H1 (cell line): ENCODE measurements around the gene COL25A1. TPM values are rescaled to one million over a fixed set of nuclear protein-coding genes. Genes with fewer than 3 reads are reported as not detected.

Experiments
- CTCF ChIA-PET: fragments of 300-600 bp; sonication (Branson Sonifier 250); formaldehyde crosslinking; loops from one replicate; lab custom pipeline; 2021; ENCODE audit not compliant: partially characterized antibody; lab: Charles Lee
- POLR2A ChIA-PET: fragments of 300-600 bp; sonication (Branson Sonifier 250); formaldehyde crosslinking; loops from one replicate; lab custom pipeline; 2021; ENCODE audit warnings: inconsistent platforms; ENCODE audit not compliant: partially characterized antibody; lab: Charles Lee
- DNase-seq, 2 experiments: peaks; one replicate each; pipeline versions ENCODE4 v3.0.0 to v3.0.0-alpha.2; 2010 to 2022; ENCODE audit warnings: low spot score in 2 of 2, low read depth in 1 of 2, mixed read lengths in 1 of 2
- FAIRE-seq: peaks from 2 replicates; lab custom pipeline; 2011; peaks lifted over from hg19 to GRCh38; lab: Jason Lieb, UNC
- H2AFZ ChIP-seq: 2 replicates; pipeline ENCODE4 v1.8.1; 2012; ENCODE audit warnings: low read length, inconsistent platforms
- H2AK5ac ChIP-seq: 2 replicates; pipeline ENCODE4 v1.6.1; 2013; ENCODE audit warnings: low read depth, low read length
- H2BK120ac ChIP-seq: replicated peaks from 2 replicates; pipeline ENCODE3; 2013; ENCODE audit warnings: low read depth, low read length, inconsistent platforms
- H2BK12ac ChIP-seq: 2 replicates; pipeline ENCODE4 v1.6.1; 2013; ENCODE audit warnings: low read depth, low read length
- H2BK15ac ChIP-seq: 2 replicates; pipeline ENCODE4 v1.6.1; 2013; ENCODE audit warnings: low read length
- H2BK20ac ChIP-seq: 2 replicates; pipeline ENCODE4 v1.6.1; 2013; ENCODE audit warnings: low read length
- H2BK5ac ChIP-seq: 2 replicates; pipeline ENCODE4 v1.6.1; 2013; ENCODE audit warnings: low read depth, low read length
- H3K14ac ChIP-seq: 2 replicates; pipeline ENCODE4 v1.6.1; 2013; ENCODE audit warnings: inconsistent platforms; ENCODE audit not compliant: insufficient read length
- H3K18ac ChIP-seq: 2 replicates; pipeline ENCODE4 v1.6.1; 2013; ENCODE audit warnings: low read length; ENCODE audit errors: extremely low read depth
- H3K23ac ChIP-seq: 2 replicates; pipeline ENCODE4 v1.6.1; 2013; ENCODE audit warnings: inconsistent platforms; ENCODE audit not compliant: insufficient read length
- H3K23me2 ChIP-seq: 2 replicates; pipeline ENCODE4 v1.6.1; 2013; ENCODE audit warnings: low read depth, low read length
- H3K27ac ChIP-seq: 2 replicates; pipeline ENCODE4 v1.6.1; 2011; ENCODE audit warnings: low read depth, low read length, inconsistent platforms
- H3K27me3 ChIP-seq, 4 experiments: replicated peaks in 1 of 4; 1 replicate in 1 of 4; 2 replicates in 3 of 4; pipeline versions ENCODE4 v1.6.1 to v1.8.1; 2011 to 2013; ENCODE audit warnings: low read length in 3 of 4, mild to moderate bottlenecking in 3 of 4, inconsistent platforms in 2 of 4, mixed read lengths in 2 of 4, moderate library complexity in 1 of 4; ENCODE audit not compliant: control insufficient read depth in 3 of 4, insufficient read depth in 3 of 4; ENCODE audit errors: extremely low read depth in 1 of 4
- H3K36me3 ChIP-seq, 4 experiments: 2 replicates each; pipeline versions ENCODE4 v1.6.1 to v1.8.1; 2011 to 2013; ENCODE audit warnings: mild to moderate bottlenecking in 4 of 4, low read length in 3 of 4, moderate library complexity in 2 of 4, control low read depth in 1 of 4, inconsistent platforms in 1 of 4; ENCODE audit not compliant: insufficient read depth in 4 of 4, control insufficient read depth in 2 of 4
- H3K4ac ChIP-seq: replicated peaks from 2 replicates; pipeline ENCODE3; 2013; ENCODE audit warnings: low read length, low read depth, mixed read lengths, inconsistent platforms; ENCODE audit not compliant: insufficient read length
- H3K4me1 ChIP-seq, 4 experiments: replicated peaks in 1 of 4; 1 replicate in 1 of 4; 2 replicates in 3 of 4; pipeline versions ENCODE4 v1.6.1 to v1.8.1; 2011 to 2013; ENCODE audit warnings: low read length in 3 of 4, inconsistent platforms in 2 of 4, mixed read lengths in 1 of 4; ENCODE audit not compliant: insufficient read depth in 4 of 4, control insufficient read depth in 3 of 4
- H3K4me2 ChIP-seq, 2 experiments: 2 replicates each; pipeline versions ENCODE4 v1.6.1 to v1.8.1; 2011 to 2013; ENCODE audit warnings: low read depth in 2 of 2, low read length in 2 of 2, control low read depth in 1 of 2, inconsistent platforms in 1 of 2, mild to moderate bottlenecking in 1 of 2; ENCODE audit not compliant: insufficient read depth in 1 of 2
- H3K4me3 ChIP-seq, 4 experiments: fragments of 200-600, 300-600 bp in 1 of 4; sonication (generic), shearing (Covaris generic), sonication (Bioruptor Twin) in 1 of 4; 2 replicates each; pipeline versions ENCODE4 v1.5.1 to v1.8.1; 2011 to 2016; ENCODE audit warnings: low read length in 4 of 4, low read depth in 3 of 4, control low read depth in 2 of 4, inconsistent platforms in 2 of 4, mild to moderate bottlenecking in 2 of 4, mixed read lengths in 1 of 4, moderate library complexity in 1 of 4; ENCODE audit not compliant: insufficient read depth in 2 of 4; ENCODE audit errors: extremely low read depth in 1 of 4
- H3K56ac ChIP-seq: replicated peaks from 2 replicates; pipeline ENCODE3; 2013; ENCODE audit warnings: low read depth, mild to moderate bottlenecking, mixed read lengths, low read length, inconsistent platforms; ENCODE audit not compliant: insufficient read length
- H3K79me1 ChIP-seq: 2 replicates; pipeline ENCODE4 v1.6.1; 2013; ENCODE audit warnings: low read depth, low read length, control low read depth
- H3K79me2 ChIP-seq, 2 experiments: 2 replicates each; pipeline versions ENCODE4 v1.6.1 to v1.8.1; 2012 to 2013; ENCODE audit warnings: low read length in 2 of 2, mild to moderate bottlenecking in 2 of 2, inconsistent platforms in 1 of 2; ENCODE audit not compliant: insufficient read depth in 2 of 2, control insufficient read depth in 1 of 2
- H3K9ac ChIP-seq, 4 experiments: replicated peaks in 1 of 4; 1 replicate in 1 of 4; 2 replicates in 3 of 4; pipeline versions ENCODE4 v1.6.1 to v1.8.1; 2011 to 2013; ENCODE audit warnings: low read depth in 3 of 4, low read length in 3 of 4, control low read depth in 2 of 4, mild to moderate bottlenecking in 2 of 4, moderate library complexity in 2 of 4, inconsistent platforms in 1 of 4; ENCODE audit errors: extremely low read depth in 1 of 4
- H3K9me3 ChIP-seq, 2 experiments: 2 replicates each; pipeline versions ENCODE4 v1.6.1 to v1.8.1; 2012 to 2013; ENCODE audit warnings: mild to moderate bottlenecking in 2 of 2, moderate library complexity in 2 of 2, control low read depth in 1 of 2, inconsistent platforms in 1 of 2, low read depth in 1 of 2, low read length in 1 of 2, mixed read lengths in 1 of 2; ENCODE audit not compliant: insufficient read depth in 2 of 2
- H4K20me1 ChIP-seq, 2 experiments: replicated peaks in 1 of 2; 2 replicates each; pipeline versions ENCODE3 to v1.8.1; 2011 to 2013; ENCODE audit warnings: inconsistent platforms in 2 of 2, low read length in 2 of 2, mild to moderate bottlenecking in 1 of 2; ENCODE audit not compliant: insufficient read depth in 2 of 2, control insufficient read depth in 1 of 2
- H4K5ac ChIP-seq: 2 replicates; pipeline ENCODE4 v1.6.1; 2013; ENCODE audit warnings: low read length, low read depth, mixed read lengths, inconsistent platforms; ENCODE audit not compliant: insufficient read length
- H4K8ac ChIP-seq: 2 replicates; pipeline ENCODE4 v1.8.0; 2013; ENCODE audit warnings: mild to moderate bottlenecking, moderate library complexity, low read length, inconsistent platforms; ENCODE audit not compliant: insufficient read depth; ENCODE audit errors: extremely low read depth
- H4K91ac ChIP-seq: replicated peaks from 2 replicates; pipeline ENCODE3; 2013; ENCODE audit warnings: low read length, mixed read lengths, inconsistent platforms; ENCODE audit not compliant: insufficient read length
- CHD2 ChIP-seq: IDR thresholded peaks from 2 replicates; pipeline ENCODE4 v1.6.1; 2012; ENCODE audit warnings: low read length, improper control_type of control experiment
- YY1 ChIP-seq: IDR thresholded peaks from 2 replicates; pipeline ENCODE4 v1.6.1; 2011; ENCODE audit warnings: low read depth, mild to moderate bottlenecking, low read length
- WGBS, 2 experiments: shearing (Covaris generic) in 1 of 2; methylation state at CpG; one replicate each; pipeline versions ENCODE4 v1.1.6 to v1.1.7; 2013 to 2015; ENCODE audit warnings: low lambda C conversion rate in 2 of 2, mixed read lengths in 2 of 2, inconsistent platforms in 1 of 2, low coverage in 1 of 2, missing lambda C conversion rate in 1 of 2; ENCODE audit not compliant: insufficient replicate concordance in 2 of 2, insufficient coverage in 1 of 2, insufficient read length in 1 of 2; ENCODE audit errors: extremely low coverage in 1 of 2, missing lambda C conversion rate in 1 of 2; 5-methylcytosine and 5-hydroxymethylcytosine counted together
- polyA plus RNA-seq, 7 experiments: library from polyadenylated mRNA; depleted of rRNA in 3 of 7; stranded (reverse) in 5 of 7; unstranded in 2 of 7; fragments of >200 nt in 5 of 7; fragments of 200-250 nt in 2 of 7; gene quantifications; 1 replicate in 5 of 7; 2 replicates in 1 of 7; 4 replicates in 1 of 7; pipeline versions ENCODE4 v1.2.1 to v1.2.3, GENCODE V29; 2011 to 2013; ENCODE audit warnings: missing spikeins in 2 of 7, mixed read lengths in 2 of 7
- total RNA-seq: library from RNA; stranded (reverse); fragmentation: NEBNext Ultra II Directional; extraction: Animal tissue kit (Norgen Biotek cat#: 25700); gene quantifications from 2 replicates; pipeline ENCODE4 v1.2.1, GENCODE V29; 2021

COL25A1 gene
- total and polyA plus RNA-seq, 2 of the 8 experiments (the other 6 are each of a cell fraction or from before 2014, with no cell fraction given) = 1.1 to 8.3 TPM

GRCh38 chr4:109041463-109042360 is 260.7 kb downstream of the COL25A1 start:
- no peaks in the 10 kb centered on the region for H3K36me3 ChIP-seq
- FAIRE-seq (no peak), DNase-seq (no peak)
- no peaks in the 10 kb centered on the region for H3K79me2 ChIP-seq
- H3K23ac ChIP-seq = no peak overlapping the region
- H3K27ac ChIP-seq = no peak overlapping the region
- no peak overlapping the region for H2BK5ac ChIP-seq
- no peaks in the 10 kb centered on the region for H3K79me1 ChIP-seq
- H4K91ac ChIP-seq = no peak overlapping the region
- H4K8ac ChIP-seq = no peak overlapping the region
- H3K18ac ChIP-seq = no peak overlapping the region
- H2BK12ac ChIP-seq = no peak overlapping the region
- H3K4me3 ChIP-seq = no peak overlapping the region
- whole genome bisulfite sequencing, 2 experiments = 94% methylated on average over 3 of the region's 3 CpGs; no CpG with 5 or more reads in 1 of the 2 experiments
- H2BK20ac ChIP-seq = no peak overlapping the region
- H3K14ac ChIP-seq = no peak overlapping the region
- H3K23me2 ChIP-seq = no peaks in the 10 kb centered on the region; the same call in 1 of the 2 replicates
- no peak overlapping the region for H3K4me2 ChIP-seq
- no peaks in the 10 kb centered on the region for H3K4me1 ChIP-seq
- no peaks in the 10 kb centered on the region for H3K9me3 ChIP-seq
- H3K27me3 ChIP-seq = no peaks in the 10 kb centered on the region
- H3K9ac ChIP-seq = no peak overlapping the region
- no peak overlapping the region for H3K4ac ChIP-seq
- H4K5ac ChIP-seq = no peak overlapping the region
- POLR2A ChIA-PET = no interaction called here
- no peak overlapping the region for H2AFZ ChIP-seq
- no peaks in the 10 kb centered on the region for H4K20me1 ChIP-seq
- no peak overlapping the region for H2AK5ac ChIP-seq
- no peak overlapping the region for H2BK120ac ChIP-seq
- H3K56ac ChIP-seq = no peak overlapping the region
- CTCF ChIA-PET = no interaction called here
- H2BK15ac ChIP-seq = no peak overlapping the region
- TF ChIP-seq YY1 (no peak), CHD2 (no peak)
